ENCODE measurements around the gene C18orf32.
"Not testable (repeated sequence)": the region's sequence is repeated elsewhere in the genome, so short reads cannot be mapped to it uniquely, and the experiment has no call there.

C18orf32 gene

DNA sequence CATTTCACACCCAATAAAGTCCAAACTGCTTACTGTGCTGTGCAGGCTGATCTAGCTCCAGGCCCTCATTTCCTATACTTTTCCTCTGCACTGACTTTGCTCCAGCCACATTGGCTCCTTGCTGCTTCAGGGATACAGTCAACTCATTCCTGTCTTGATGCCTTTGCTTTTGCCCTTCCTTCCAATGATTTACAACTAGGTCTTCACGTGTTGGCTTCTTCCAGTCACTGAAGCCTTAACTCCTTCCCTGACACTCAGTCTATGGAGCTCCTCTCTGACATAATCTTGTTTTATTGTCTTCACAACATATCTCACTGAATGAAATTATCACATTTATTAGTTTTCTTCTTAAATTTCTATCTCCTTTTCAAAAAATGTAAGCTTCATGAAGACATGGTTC, 16.9 kb upstream of the C18orf32 start:
- DNase-seq (ENCODE audit: low read depth in 2 of 3, low spot score in 2 of 3) = no peak

GRCh38 chr18:49500201-49500921, 13.3 kb upstream of the C18orf32 start:
- DNase-seq (ENCODE audit: low read depth in 2 of 3, low spot score in 2 of 3) = no peak

DNA sequence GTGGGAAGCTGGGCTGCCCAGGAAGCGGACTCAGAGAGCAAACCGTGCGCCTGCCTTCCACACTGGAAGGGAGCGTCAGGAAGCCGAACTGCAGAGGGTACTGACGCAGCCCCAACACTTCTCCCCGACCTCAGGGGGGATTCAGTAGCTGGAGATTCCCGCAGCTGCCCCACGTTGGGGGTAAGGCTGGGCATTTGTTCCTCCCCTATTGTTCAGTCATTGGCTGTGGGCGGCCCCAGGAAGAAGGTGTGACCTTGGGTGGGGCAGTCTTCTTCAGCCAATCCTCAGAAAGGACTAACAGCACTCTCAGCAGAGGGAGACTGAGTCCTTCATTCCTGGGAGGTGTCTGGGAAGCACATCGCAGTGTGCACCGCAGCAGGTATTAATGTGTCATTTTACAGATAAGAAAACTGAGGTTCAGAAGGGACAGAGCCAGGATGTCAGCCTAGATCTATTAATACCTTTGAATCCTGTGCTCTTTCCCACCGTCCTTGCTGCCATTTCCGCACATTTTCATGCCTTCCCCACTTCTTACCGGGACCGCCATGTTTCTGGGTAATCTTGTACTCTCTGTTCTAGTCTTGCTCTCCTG, 12.1 kb upstream of the C18orf32 start:
- DNase-seq (ENCODE audit: low read depth in 2 of 3, low spot score in 2 of 3) = no peak

DNA sequence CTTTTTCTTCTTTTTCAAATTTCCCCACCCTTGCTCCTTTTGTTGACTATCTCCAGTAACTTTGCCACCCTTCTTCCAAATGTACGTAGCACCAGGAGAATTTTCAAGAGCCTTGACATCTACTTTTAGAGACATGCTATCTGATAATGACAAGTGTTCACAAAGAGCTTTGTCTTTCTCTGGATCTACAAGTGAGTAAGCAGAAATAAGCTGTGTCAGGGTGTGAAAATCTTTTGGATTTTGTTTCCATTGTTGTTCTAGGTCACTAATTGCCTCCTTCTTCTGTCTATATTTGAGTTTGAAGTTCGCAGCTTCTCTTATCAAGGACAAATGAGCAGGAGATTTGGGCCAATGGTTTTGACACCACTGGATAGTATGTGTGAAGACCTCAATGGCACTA, 8.4 kb upstream of the C18orf32 start:
- no peak for DNase-seq (ENCODE audit: low read depth in 2 of 3, low spot score in 2 of 3)

GRCh38 chr18:49495076-49495475, 8.0 kb upstream of the C18orf32 start:
- DNase-seq (ENCODE audit: low read depth in 2 of 3, low spot score in 2 of 3) = no peak

DNA sequence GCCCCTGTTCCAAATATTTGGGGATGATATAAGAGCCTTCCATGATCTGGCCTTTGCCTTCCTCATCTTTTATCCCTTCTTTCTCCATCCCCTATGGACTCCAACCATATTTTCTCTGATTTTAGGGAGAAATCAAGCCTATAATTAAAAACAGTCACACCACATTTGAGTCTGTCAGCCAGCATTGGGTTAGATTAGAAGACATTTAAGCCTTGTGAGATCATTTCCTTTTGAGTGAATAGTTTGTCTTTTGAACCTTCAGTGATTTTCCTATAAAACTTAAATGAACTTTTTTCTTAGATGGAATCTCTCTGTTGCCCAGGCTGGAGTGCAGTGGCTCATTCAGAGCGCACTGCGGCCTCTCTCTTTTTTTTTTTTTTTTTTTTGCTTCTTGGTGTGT, 7.6 kb upstream of the C18orf32 start:
- DNase-seq (ENCODE audit: low read depth in 2 of 3, low spot score in 2 of 3) = no peak

GRCh38 chr18:49492694-49493033, 5.6 kb upstream of the C18orf32 start:
- DNase-seq (ENCODE audit: low read depth in 2 of 3, low spot score in 2 of 3) = no peak

GRCh38 chr18:49491857-49492693, 5.0 kb upstream of the C18orf32 start, which contains the start of gene RPL17:
Gene RPL17 (minus strand): TSS chr18:49492465.
- peak; percentile 54 to 60 (median 60) for DNase-seq (ENCODE audit: low read depth in 2 of 3, low spot score in 2 of 3)

DNA sequence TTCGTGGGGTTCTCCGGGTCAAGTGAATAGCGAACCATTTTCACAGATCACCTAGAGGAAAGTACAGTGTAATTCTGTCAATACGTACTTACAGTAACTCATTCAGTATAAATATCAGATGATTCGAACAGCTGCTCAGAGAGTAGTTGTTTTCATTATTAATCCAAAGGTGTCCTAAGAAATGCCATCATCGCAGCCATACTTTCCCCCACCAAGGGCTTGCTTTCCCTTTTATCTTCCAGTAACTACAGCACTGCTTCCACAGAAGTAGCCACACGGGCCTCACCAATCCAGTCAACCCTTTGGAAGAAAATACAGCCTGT, 4.5 kb upstream of the C18orf32 start:
- no peak for DNase-seq (ENCODE audit: low read depth in 2 of 3, low spot score in 2 of 3)

- DNase-seq (ENCODE audit: low read depth in 2 of 3, low spot score in 2 of 3) = no peak
These were observed 3.3 kb upstream of the C18orf32 start for GRCh38 chr18:49490246-49490762.

DNA sequence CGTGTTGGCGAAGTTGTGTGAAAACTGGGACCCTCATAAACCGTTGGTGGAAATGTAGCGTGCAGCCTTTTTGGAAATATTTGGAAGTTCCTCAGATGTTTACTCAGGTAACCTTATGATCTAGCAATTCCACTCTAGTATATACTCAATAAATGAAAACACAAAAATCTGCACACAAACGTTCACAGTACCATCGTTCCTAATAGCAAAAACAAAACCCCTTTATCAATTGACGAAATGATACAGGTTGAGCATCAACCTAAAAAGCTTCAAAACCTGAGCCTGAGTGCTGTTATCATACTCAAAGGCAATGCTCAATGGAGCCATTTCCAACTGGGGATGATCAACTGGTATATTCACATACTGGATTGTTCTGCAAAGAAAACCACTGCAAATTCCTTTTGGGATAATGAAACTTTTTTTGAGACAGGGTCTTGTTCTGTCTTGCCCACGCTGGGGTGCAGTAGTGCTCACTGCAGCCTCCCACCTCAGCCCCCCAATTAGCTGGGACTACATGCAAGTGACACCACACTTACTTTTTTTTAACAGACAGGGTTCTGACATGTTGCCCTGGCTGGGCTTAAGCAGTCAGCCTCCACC, 777 bp upstream of the C18orf32 start:
- peak in 1 of 3 experiments; percentile 11 for DNase-seq (ENCODE audit: low read depth in 2 of 3, low spot score in 2 of 3)

DNA sequence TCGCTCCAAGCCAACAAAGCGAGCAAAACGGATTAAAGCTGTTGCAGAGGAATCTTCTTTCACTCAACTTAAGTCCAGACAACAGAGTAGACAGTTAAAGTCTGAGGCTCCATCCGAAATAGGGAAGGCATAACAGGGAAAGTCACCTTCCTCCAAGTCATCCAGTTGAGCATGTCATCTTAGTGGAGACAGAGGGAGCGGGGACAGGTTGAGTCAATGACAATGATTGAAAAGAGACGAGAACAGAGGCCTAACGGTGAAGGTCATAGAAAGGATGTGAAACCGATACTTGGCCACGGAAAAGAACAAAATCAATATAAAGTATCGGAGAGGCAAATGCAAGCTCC, 455 bp downstream of the C18orf32 start:
- peak in 1 of 3 experiments; percentile 15 for DNase-seq (ENCODE audit: low read depth in 2 of 3, low spot score in 2 of 3)

- no peak for DNase-seq (ENCODE audit: low read depth in 2 of 3, low spot score in 2 of 3)
These were observed 900 bp downstream of the C18orf32 start for GRCh38 chr18:49486134-49486533.

DNA sequence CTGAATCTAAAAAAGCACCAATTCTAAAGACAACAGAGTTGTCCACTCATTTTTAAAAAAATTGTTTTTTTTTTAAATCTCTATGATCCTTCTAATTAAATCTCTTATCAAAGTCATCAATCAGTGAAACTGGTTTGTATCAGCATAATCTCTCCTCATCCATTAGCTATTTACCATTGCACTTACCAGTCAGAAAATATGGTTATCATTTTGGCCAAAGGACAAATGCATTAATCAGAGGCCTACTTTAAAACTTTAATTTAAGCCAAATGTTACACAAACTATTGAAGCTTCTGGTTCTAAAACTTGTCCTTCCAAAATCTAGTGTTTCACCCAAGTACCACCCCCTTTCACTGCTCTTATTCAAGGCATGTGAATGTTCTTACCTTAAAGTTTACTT, 3.8 kb downstream of the C18orf32 start:
- DNase-seq (ENCODE audit: low read depth in 2 of 3, low spot score in 2 of 3) = no peak

GRCh38 chr18:49481907-49482306, 5.1 kb downstream of the C18orf32 start:
- DNase-seq (ENCODE audit: low read depth in 2 of 3, low spot score in 2 of 3) = no peak

GRCh38 chr18:49481317-49481716, 5.7 kb downstream of the C18orf32 start:
- DNase-seq (ENCODE audit: low read depth in 2 of 3, low spot score in 2 of 3) = no peak

GRCh38 chr18:49479381-49480137, 7.5 kb downstream of the C18orf32 start:
- DNase-seq (ENCODE audit: low read depth in 2 of 3, low spot score in 2 of 3) = no peak

- DNase-seq (ENCODE audit: low read depth in 2 of 3, low spot score in 2 of 3) = no peak
These were observed 10.2 kb downstream of the C18orf32 start for GRCh38 chr18:49476664-49477411.

DNA sequence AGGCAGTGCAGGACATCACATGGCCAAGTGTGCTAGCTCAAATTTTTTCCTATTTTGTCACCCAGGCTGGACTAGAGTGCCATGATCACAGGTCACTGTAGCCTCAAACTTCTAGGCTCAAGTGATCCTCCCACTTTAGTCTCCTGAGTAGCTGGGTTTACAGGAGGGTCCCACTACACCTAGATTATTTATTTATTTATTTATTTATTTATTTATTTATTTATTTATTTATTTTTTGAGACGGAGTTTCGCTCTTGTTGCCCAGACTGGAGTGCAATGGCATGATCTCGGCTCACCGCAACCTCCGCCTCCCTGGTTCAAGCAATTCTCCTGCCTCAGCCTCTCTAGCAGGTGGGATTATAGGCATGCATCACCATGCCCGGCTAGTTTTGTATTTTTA, 12.1 kb downstream of the C18orf32 start:
- DNase-seq (ENCODE audit: low read depth in 2 of 3, low spot score in 2 of 3) = not testable (repeated sequence)

- no peak for DNase-seq (ENCODE audit: low read depth in 2 of 3, low spot score in 2 of 3)
These were observed 13.3 kb downstream of the C18orf32 start for GRCh38 chr18:49473721-49474120.

Data from activated CD8-positive, alpha-beta memory T cell treated with anti-CD3 and anti-CD28 coated beads for 48 hours (primary cell).